NB4 (cell line): Measurements from ENCODE around the gene FLT4.

ENCODE experiments used
- CTCF ChIP-seq: IDR thresholded peaks from one replicate; pipeline ENCODE4 v1.5.1; 2012; ENCODE audit warnings: low read depth, low read length
- MAX ChIP-seq: IDR thresholded peaks from 2 replicates; pipeline ENCODE4 v1.6.1; 2011; ENCODE audit warnings: low read depth, low read length
- MYC ChIP-seq: IDR thresholded peaks from 2 replicates; pipeline ENCODE4 v1.6.1; 2011; ENCODE audit warnings: low read depth, low read length
- POLR2A ChIP-seq: IDR thresholded peaks from 2 replicates; pipeline ENCODE4 v1.6.1; 2011; ENCODE audit warnings: mild to moderate bottlenecking; ENCODE audit not compliant: insufficient read length; ENCODE audit errors: extremely low read depth

- TF ChIP-seq CTCF = no peak
- no peak for TF ChIP-seq POLR2A
- no peak for TF ChIP-seq MYC
- no peak for TF ChIP-seq MAX
Observed at GRCh38 chr5:180629831-180630382, 19.5 kb downstream of the FLT4 start.
